Right lobe of liver (tissue), 4 donors: ENCODE data around the gene ALOX12.

Experiments used
- POLR2A ChIP-seq: fragments of 450-650 bp; IDR thresholded peaks from one replicate; pipeline ENCODE4 v1.6.1; 2017; ENCODE audit warnings: antibody characterized with exemption, mild to moderate bottlenecking
- TF ChIP-seq, protein P1 (sequence below), 4 donors: fragments of 200-600 bp in 3 of 4; fragments of 450-650 bp in 1 of 4; IDR thresholded peaks; one replicate each; pipeline versions ENCODE4 v1.5.1 to v1.8.0; 2016 to 2022; ENCODE audit warnings: antibody characterized with exemption in 4 of 4, mild to moderate bottlenecking in 2 of 4
- donor health status: DM: no; HTN: no; CAD: no.
- donor health status: DM: no; HTN: no; CAD: no.
- donor health status: DM: no; HTN: yes; CAD: no.

DNA sequence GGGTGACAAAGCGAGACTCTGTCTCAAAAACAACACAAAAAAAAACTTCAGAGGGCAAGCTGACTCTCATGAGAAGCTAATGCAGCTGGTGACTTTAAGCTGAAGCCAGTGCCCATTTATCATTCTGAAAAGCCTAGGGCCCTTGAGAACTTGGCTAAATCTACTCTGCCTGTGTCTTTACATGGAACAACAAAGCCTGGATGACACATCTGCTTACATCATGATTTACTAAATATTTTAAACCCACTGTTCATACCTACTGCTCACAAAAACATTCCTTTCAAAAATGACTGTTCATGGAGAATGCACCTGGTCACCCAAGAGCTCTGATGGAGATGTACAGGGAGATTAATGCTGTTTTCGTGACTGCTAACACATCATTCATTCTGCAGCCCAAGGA lies 6.1 kb upstream of the ALOX12 start:
- TF ChIP-seq, protein P1, sequence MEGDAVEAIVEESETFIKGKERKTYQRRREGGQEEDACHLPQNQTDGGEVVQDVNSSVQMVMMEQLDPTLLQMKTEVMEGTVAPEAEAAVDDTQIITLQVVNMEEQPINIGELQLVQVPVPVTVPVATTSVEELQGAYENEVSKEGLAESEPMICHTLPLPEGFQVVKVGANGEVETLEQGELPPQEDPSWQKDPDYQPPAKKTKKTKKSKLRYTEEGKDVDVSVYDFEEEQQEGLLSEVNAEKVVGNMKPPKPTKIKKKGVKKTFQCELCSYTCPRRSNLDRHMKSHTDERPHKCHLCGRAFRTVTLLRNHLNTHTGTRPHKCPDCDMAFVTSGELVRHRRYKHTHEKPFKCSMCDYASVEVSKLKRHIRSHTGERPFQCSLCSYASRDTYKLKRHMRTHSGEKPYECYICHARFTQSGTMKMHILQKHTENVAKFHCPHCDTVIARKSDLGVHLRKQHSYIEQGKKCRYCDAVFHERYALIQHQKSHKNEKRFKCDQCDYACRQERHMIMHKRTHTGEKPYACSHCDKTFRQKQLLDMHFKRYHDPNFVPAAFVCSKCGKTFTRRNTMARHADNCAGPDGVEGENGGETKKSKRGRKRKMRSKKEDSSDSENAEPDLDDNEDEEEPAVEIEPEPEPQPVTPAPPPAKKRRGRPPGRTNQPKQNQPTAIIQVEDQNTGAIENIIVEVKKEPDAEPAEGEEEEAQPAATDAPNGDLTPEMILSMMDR (IDR thresholded peaks at IDR 0.05) = no peak
- TF ChIP-seq POLR2A = no peak
